GM12878 (cell line): ENCODE measurements around the gene PRDM16. TPM values are rescaled to one million over a fixed set of nuclear protein-coding genes. Genes with fewer than 3 reads are reported as not detected.

Experiments used
- ATAC-seq: fragments of 200-7000 bp; cut with Tn5 transposase; 3 replicates; pipeline ENCODE4 v1.9.1; 2020; ENCODE audit warnings: mild to moderate bottlenecking, moderate library complexity
- BruUV-seq: library from RNA; stranded (reverse); fragments of 400-500 nt; replicated peaks from 2 replicates; lab custom pipeline; 2021; lab: Mats Ljungman, UMichigan
- CTCF ChIA-PET: fragments of 300-600 bp; sonication (Branson Sonifier 250); formaldehyde crosslinking; extraction: SDS; loops from one replicate; lab custom pipeline; 2021; ENCODE audit warnings: inconsistent platforms; lab: Yijun Ruan, JAX
- POLR2A ChIA-PET: fragments of 350-600 bp; formaldehyde crosslinking; extraction: SDS; loops from one replicate; lab custom pipeline; 2021; ENCODE audit warnings: inconsistent platforms; lab: Charles Lee
- RAD21 ChIA-PET: fragments of 300-600 bp; sonication (Branson Sonifier 250); formaldehyde crosslinking; loops from one replicate; lab custom pipeline; 2023; ENCODE audit warnings: antibody characterized with exemption; ENCODE audit not compliant: unreplicated experiment; lab: Charles Lee
- SMC1A ChIA-PET: fragments of 300-600 bp; sonication (Branson Sonifier 250); formaldehyde crosslinking; loops from one replicate; lab custom pipeline; 2023; ENCODE audit not compliant: unreplicated experiment, uncharacterized antibody; lab: Charles Lee
- DNase-seq: peaks from one replicate; pipeline ENCODE4 v3.0.0-alpha.2; 2011; ENCODE audit warnings: low read depth, low spot score
- FAIRE-seq: peaks from 3 replicates; lab custom pipeline; 2011; peaks lifted over from hg19 to GRCh38; lab: Jason Lieb, UNC
- H2AFZ ChIP-seq: 2 replicates; pipeline ENCODE4 v1.6.0; 2011; ENCODE audit warnings: low read depth, low read length, control low read depth; ENCODE audit not compliant: control insufficient read depth
- H3K27ac ChIP-seq: 2 replicates; pipeline ENCODE4 v1.5.1; 2011; ENCODE audit warnings: control low read depth; ENCODE audit not compliant: control insufficient read depth, insufficient read depth
- H3K27me3 ChIP-seq, 2 experiments: replicated peaks in 1 of 2; 2 replicates each; pipeline versions ENCODE4 v1.6.0 to v1.6.1; 2011; ENCODE audit warnings: low read length in 1 of 2; ENCODE audit not compliant: control insufficient read depth in 2 of 2, insufficient read depth in 2 of 2
- H3K36me3 ChIP-seq, 2 experiments: 2 replicates each; pipeline ENCODE4 v1.5.1; 2011; ENCODE audit warnings: low read length in 1 of 2; ENCODE audit not compliant: control insufficient read depth in 2 of 2, insufficient read depth in 2 of 2
- H3K4me1 ChIP-seq: 2 replicates; pipeline ENCODE4 v1.6.1; 2011; ENCODE audit warnings: mild to moderate bottlenecking, low read length, moderate library complexity, mixed read lengths; ENCODE audit not compliant: control insufficient read depth, insufficient read depth
- H3K4me2 ChIP-seq: 2 replicates; pipeline ENCODE4 v1.6.0; 2011; ENCODE audit warnings: control low read depth; ENCODE audit not compliant: control insufficient read depth, insufficient read depth
- H3K4me3 ChIP-seq: fragments of 200-600 bp; sonication (generic); 2 replicates; pipeline ENCODE4 v1.5.1; 2016
- H3K79me2 ChIP-seq: 2 replicates; pipeline ENCODE4 v1.6.0; 2011; ENCODE audit warnings: low read length; ENCODE audit not compliant: control insufficient read depth, insufficient read depth
- H3K9ac ChIP-seq: 2 replicates; pipeline ENCODE4 v1.8.0; 2011; ENCODE audit warnings: low read length, control low read depth, mixed read lengths; ENCODE audit not compliant: control insufficient read depth, insufficient read depth
- H3K9me3 ChIP-seq: replicated peaks from 3 replicates; pipeline ENCODE4 v1.5.1; 2011; ENCODE audit warnings: mild to moderate bottlenecking, low read length; ENCODE audit not compliant: control insufficient read depth, insufficient read depth
- H4K20me1 ChIP-seq: 2 replicates; pipeline ENCODE4 v1.6.0; 2011; ENCODE audit not compliant: control insufficient read depth, insufficient read depth
- ASH2L ChIP-seq: fragments of 300-600, 200-600 bp; sonication (generic); IDR thresholded peaks from 2 replicates; pipeline ENCODE4 v1.6.1; 2017; ENCODE audit warnings: low read depth, mild to moderate bottlenecking, borderline replicate concordance
- ATF3 ChIP-seq: IDR thresholded peaks from 2 replicates; pipeline ENCODE4 v1.6.1; 2011; ENCODE audit warnings: low read depth, mild to moderate bottlenecking, low read length, moderate library complexity, borderline replicate concordance; ENCODE audit errors: extremely low read depth
- BACH1 ChIP-seq: fragments of 450-650 bp; IDR thresholded peaks from 2 replicates; pipeline ENCODE4 v1.6.1; 2017; ENCODE audit warnings: mild to moderate bottlenecking, borderline replicate concordance
- BRCA1 ChIP-seq: IDR thresholded peaks from 2 replicates; pipeline ENCODE4 v1.6.1; 2011; ENCODE audit warnings: low read depth, low read length, improper control_type of control experiment
- CREB1 ChIP-seq: IDR thresholded peaks from 2 replicates; pipeline ENCODE4 v1.6.1; 2012; ENCODE audit warnings: low read depth, mild to moderate bottlenecking, inconsistent platforms
- DPF2 ChIP-seq: fragments of 450-650 bp; IDR thresholded peaks from 2 replicates; pipeline ENCODE4 v1.6.1; 2017; ENCODE audit warnings: mild to moderate bottlenecking
- E4F1 ChIP-seq: fragments of 450-650 bp; IDR thresholded peaks from 2 replicates; pipeline ENCODE4 v1.6.1; 2018; ENCODE audit warnings: borderline replicate concordance, mild to moderate bottlenecking; ENCODE audit not compliant: partially characterized antibody
- FOS ChIP-seq: IDR thresholded peaks from 3 replicates; pipeline ENCODE4 v1.6.1; 2011; ENCODE audit warnings: borderline replicate concordance; ENCODE audit not compliant: insufficient read length; ENCODE audit errors: extremely low read depth
- HDAC6 ChIP-seq: fragments of 200-600 bp; sonication (generic); IDR thresholded peaks from one replicate; pipeline ENCODE4 v1.8.0; 2017; ENCODE audit warnings: antibody characterized with exemption; ENCODE audit not compliant: unreplicated experiment
- MTA3 ChIP-seq: IDR thresholded peaks from 2 replicates; pipeline ENCODE4 v1.6.1; 2012; ENCODE audit warnings: low read length, inconsistent platforms, borderline replicate concordance
- MYC ChIP-seq: IDR thresholded peaks from 2 replicates; pipeline ENCODE4 v1.6.1; 2011; ENCODE audit warnings: mild to moderate bottlenecking, low read length, moderate library complexity, inconsistent platforms; ENCODE audit not compliant: insufficient read depth, insufficient replicate concordance, insufficient read length, severe bottlenecking
- PAX5 ChIP-seq: IDR thresholded peaks from 2 replicates; pipeline ENCODE4 v1.6.1; 2011; ENCODE audit warnings: low read depth, low read length, borderline replicate concordance
- SIX5 ChIP-seq: IDR thresholded peaks from 2 replicates; pipeline ENCODE4 v1.6.1; 2011; ENCODE audit warnings: mild to moderate bottlenecking, low read depth, low read length, moderate library complexity; ENCODE audit not compliant: severe bottlenecking
- ZNF592 ChIP-seq: fragments of 450-650 bp; IDR thresholded peaks from 2 replicates; pipeline ENCODE4 v1.6.1; 2017; ENCODE audit warnings: mild to moderate bottlenecking, moderate library complexity
- WGBS: methylation state at CpG from one replicate; pipeline ENCODE4 v1.1.6; 2016; ENCODE audit warnings: low lambda C conversion rate; ENCODE audit not compliant: insufficient replicate concordance, insufficient coverage; ENCODE audit errors: missing lambda C conversion rate; 5-methylcytosine and 5-hydroxymethylcytosine counted together
- in situ Hi-C: fragments of 300-500 bp; cut with MboI; formaldehyde crosslinking; loops from 9 replicates; pipeline ENCODE4 v1.14.3; 2018; ENCODE audit warnings: mixed read lengths
- intact Hi-C: fragments of 100-400 bp; cut with micrococcal nuclease; formaldehyde crosslinking; loops from one replicate; pipeline ENCODE4 v1.14.2; 2022; ENCODE audit not compliant: unreplicated experiment
- polyA plus RNA-seq, 11 experiments: library from polyadenylated mRNA; depleted of rRNA in 4 of 11; unstranded in 6 of 11; stranded (reverse) in 5 of 11; fragments of >200 nt; fragmentation: Nextera tagmentation in 4 of 11; fragmentation: Illumina TruSeq in 1 of 11; extraction: Ambion mirVana in 4 of 11; extraction: Trizol in 1 of 11; gene quantifications; 1 replicate in 1 of 11; 2 replicates in 10 of 11; pipeline versions ENCODE4 v1.2.1 to v1.2.3, GENCODE V29; 2011 to 2016; ENCODE audit warnings: inconsistent platforms in 2 of 11, missing spikeins in 2 of 11, low read depth in 1 of 11
- total RNA-seq, 4 experiments: library from RNA; depleted of rRNA in 3 of 4; stranded (reverse); fragments of >200 nt in 3 of 4; fragmentation: Illumina TruSeq in 1 of 4; extraction: Trizol in 1 of 4; gene quantifications; 2 replicates each; pipeline versions ENCODE4 v1.2.1 to v1.2.3, GENCODE V29; 2013 to 2021

Gene PRDM16
- total and polyA plus RNA-seq, 10 of the 15 experiments (the other 5 are each of a cell fraction or from before 2014, with no cell fraction given), result 0.03 TPM; not detected in 9

- TF ChIP-seq HDAC6 (no peak), SIX5 (no peak), ASH2L (no peak), E4F1 (no peak), MYC (no peak), FOS (no peak), MTA3 (no peak), PAX5 (no peak), DPF2 (no peak), BACH1 (no peak), ZNF592 (no peak), ATF3 (no peak), CREB1 (no peak), BRCA1 (no peak)
- TF ChIP-seq, all 136 proteins: peak for 0
- ChIA-PET POLR2A (no interaction called here), RAD21 (no interaction called here), SMC1A (no interaction called here), CTCF (no interaction called here)
- H3K9me3 ChIP-seq, result no peaks in the 10 kb centered on the region
- no peak for DNase-seq
- no peak overlapping the region for H3K4me3 ChIP-seq
- no peak overlapping the region for H3K4me2 ChIP-seq
- H3K36me3 ChIP-seq, result no peaks in the 10 kb centered on the region
- no peak overlapping the region for H3K9ac ChIP-seq
- WGBS, result 42% methylated on average over 17 of the region's 17 CpGs
- no peaks in the 10 kb centered on the region; a peak in 2 of 4 replicates for H3K27me3 ChIP-seq
- no peak for ATAC-seq
- H2AFZ ChIP-seq, result no peak overlapping the region
- no peaks in the 10 kb centered on the region for H3K79me2 ChIP-seq
- FAIRE-seq, result no peak
- no peaks in the 10 kb centered on the region for H4K20me1 ChIP-seq
- H3K27ac ChIP-seq, result no peak overlapping the region
- no peaks in the 10 kb centered on the region for H3K4me1 ChIP-seq
- in situ Hi-C loops, result no loop called here
- no TSS peak for BruUV-seq
- intact Hi-C loops, result no loop called here
Measured at GRCh38 chr1:3387401-3387800, 318.4 kb downstream of the PRDM16 start.
